ENCODE results near the gene MSH5.

Gene MSH5

GRCh38 chr6:31761343-31761742, 21.5 kb downstream of the MSH5 start:
- DNase-seq, result no peak

GRCh38 chr6:31762356-31762755, 22.6 kb downstream of the MSH5 start, which contains the start of gene SAPCD1:
SAPCD1 (plus strand) TSS chr6:31762656; CDS start chr6:31763055, 399 bp downstream.
- DNase-seq, result no peak

DNA sequence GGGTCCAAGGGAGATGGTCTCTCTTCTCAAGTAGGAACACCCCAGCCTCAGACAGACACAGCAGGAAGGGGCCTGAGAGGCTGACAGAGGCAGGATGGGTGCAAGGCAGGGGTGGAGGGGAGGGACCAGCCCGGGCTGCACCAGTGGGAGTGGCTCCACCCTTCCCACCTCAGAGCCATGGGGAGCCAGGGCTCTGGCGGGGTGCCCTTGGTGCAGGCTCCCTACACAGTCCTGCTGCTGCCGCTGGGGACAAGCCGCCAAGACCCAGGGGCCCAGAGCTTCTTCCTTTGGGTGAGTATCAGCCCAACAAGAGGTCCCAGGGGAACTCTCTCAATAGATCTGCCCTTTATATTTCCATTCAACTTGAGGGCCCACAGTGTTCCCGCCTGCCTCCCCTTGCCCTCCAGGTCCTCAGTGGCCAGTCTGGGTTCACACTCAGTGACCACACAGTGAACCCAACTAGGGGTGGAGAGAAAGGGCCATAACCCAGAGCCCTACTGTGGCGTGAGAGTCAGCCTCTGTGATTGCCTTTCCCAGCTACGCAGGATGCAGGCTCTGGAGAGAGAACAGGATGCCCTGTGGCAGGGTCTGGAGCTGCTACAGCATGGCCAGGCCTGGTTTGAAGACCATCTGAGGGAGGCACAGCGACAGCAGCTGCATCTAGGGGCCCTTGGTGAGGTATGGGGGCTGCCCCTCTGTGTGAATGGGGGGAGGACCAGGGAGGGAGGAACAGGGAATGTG, 23.2 kb downstream of the MSH5 start:
- no peak for DNase-seq

GRCh38 chr6:31763619-31763940, 23.8 kb downstream of the MSH5 start:
- no peak for DNase-seq

- DNase-seq, result no peak
These were observed 24.4 kb downstream of the MSH5 start for GRCh38 chr6:31764198-31764597.

DNA sequence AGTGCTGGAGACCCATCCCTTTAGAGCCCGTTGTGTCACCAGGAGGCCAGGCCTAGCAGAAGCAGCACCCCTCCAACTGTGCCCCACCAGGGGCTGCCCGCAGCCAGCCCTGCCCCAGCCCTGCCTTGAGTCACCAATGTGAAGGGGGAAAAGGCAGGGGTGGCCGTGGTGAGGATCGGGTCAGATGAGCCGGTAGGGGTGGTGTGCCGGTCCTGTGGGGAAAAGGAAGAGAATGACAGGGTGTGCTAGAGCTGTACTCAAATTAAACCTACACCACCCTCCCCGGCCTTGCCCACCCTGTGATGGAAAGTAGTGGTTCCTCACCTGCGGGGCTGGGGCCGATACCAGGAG, 25.7 kb downstream of the MSH5 start:
- DNase-seq, result no peak

- DNase-seq, result no peak
These were observed 26.3 kb downstream of the MSH5 start for GRCh38 chr6:31765910-31766794.

DNA sequence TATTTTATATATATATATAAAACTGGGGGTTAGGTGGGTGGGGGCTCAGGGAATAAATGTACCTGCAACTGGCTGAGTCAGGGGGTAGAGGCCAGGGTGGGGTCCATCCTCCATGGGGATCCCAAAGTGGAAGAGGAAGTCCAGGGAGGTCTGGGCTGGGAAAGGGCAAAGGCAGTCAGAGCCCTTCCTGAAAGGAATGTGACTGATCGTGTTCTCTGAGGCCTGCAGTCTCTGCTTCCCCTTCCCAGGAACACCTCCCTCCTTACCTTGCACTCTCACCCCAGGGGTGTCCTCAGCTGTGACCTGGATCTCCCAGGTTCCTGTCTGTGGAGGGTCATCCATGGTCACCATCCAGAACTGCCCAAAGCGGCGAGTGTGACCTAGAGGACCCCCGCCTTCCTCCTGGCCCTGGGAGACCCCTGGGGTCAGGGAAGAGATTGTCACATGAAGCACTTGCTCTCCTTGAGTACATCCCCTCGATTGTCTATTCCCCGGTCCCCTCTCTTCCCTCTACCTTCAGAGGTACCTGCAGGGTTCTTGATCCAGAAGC, 27.4 kb downstream of the MSH5 start:
- no peak for DNase-seq

GRCh38 chr6:31768363-31769257, 28.8 kb downstream of the MSH5 start:
- DNase-seq, result no peak

GRCh38 chr6:31769684-31770371, 30.0 kb downstream of the MSH5 start:
- peak in 1 of 2 experiments; percentile 25 for DNase-seq

- DNase-seq, result no peak
These were observed 31.1 kb downstream of the MSH5 start for GRCh38 chr6:31770860-31771259.

DNA sequence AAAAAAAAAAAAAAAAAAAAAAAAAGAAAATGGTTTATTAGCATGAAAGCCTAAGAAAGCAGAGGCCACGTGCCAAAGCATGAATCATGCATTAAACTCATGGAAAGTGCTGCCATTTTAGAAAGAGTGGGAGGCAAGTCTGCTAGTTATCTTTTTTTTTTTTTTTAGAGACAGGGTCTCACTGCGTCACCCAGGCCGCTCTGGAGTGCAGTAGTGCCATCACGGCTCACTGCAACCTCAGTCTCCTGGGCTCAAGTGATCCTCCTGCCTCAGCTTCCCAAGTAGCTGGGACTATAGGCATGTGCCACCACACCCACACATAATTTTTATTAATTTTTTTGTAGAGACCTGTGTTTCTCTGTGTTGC, 32.2 kb downstream of the MSH5 start:
- no peak for DNase-seq

DNA sequence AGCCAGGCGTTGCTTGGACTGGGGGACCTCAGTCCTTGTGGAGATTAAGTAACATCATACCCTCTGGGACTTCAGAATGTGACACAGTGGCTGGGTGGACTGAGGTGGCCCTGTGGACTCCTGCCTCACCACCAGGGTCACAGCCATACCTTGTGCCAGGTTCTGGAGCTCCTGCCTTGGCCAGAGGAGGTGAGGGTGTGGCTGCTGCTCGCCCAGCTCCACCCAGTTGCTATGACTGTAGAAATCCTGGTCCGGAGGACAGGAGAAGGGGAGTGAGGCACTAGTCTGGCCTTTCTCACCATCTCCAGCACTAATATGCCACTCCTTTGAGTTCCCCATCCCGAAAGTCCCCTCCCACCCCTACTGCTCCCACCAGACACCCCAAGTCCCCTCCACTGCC, 35.4 kb downstream of the MSH5 start:
- DNase-seq, result no peak

DNA sequence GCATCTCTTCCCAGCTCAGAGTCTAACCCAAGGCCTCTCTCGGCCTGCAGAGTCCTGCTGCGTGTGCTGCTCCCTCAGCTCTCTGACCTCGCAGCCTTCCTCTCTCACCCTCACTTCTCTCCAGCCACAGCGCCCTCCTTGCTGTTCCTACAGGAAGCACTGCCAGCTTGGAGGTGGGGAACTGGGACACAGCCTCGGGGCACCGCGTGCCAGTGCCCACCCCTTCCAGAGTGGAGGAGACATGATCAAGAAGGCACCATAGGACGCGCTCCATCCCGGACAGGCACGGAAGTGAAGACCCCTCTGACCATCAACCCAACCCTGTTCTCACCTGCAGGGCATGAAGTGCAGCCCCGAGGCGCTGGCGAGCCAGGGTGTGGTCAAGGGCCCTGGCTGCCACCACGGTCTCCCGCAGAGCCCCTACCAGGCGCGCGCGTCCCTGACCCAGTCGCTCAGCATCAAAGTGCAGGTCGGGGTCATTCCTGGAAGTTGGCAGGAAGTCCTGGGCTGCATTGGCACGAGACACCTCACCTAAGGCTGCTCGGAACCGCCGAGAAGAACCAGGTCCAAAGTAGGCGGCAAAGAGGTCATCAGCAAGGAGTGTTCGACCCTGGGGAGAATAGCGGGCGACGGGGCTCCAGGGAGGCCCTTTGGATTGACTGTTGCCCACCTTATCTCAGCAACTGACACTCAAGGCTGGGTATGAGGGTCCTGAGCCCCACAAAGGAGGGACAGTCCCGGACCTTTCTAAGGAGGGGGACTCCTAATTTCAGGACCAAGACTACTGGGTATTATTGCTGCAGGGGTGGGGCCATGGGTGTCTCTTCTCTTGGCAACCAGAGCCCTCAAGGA, 36.1 kb downstream of the MSH5 start:
- no peak for DNase-seq

GRCh38 chr6:31776485-31776988, 36.7 kb downstream of the MSH5 start:
- no peak for DNase-seq

DNA sequence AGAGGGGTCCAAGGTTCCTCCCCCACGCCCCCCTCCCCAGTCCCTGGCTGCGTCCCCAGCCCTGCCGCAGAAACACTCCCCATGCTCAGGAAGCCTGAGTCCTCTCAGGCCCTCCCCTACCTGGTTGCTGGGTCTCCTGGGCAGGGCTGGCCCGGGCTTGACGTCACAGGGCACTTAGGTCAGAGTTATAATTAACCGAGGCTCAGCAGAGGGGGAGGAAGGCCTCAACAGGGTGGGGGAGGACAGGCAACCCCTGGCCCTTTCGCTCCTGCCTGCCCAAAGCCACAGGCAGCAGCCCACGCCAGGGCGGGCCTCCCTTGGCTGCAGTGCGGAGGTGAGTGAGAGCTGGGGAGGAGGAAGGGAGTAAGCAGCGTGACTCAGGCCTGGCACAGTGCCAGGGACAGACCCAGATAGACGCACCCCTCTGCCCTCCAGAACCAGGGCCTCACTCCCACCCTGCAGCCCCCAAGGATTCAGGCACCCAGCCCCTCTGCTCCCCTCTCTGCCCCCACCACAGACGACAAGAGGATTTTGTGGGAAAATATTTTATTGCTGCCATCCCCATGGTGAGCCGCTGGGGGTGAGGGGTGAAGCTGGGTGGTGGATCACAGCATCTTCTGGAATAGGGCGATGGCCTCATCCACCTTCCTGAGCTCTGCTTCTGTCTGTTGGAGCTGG, 37.3 kb downstream of the MSH5 start, which contains the start of gene VWA7:
Gene VWA7, minus strand, starts transcription at position 340 of the 678 bp plus-strand sequence. CDS start 549 bp downstream, outside the sequence.
- DNase-seq, result peak in 1 of 2 experiments; percentile 31

GRCh38 chr6:31777667-31778050, 37.9 kb downstream of the MSH5 start:
- DNase-seq, result no peak

- DNase-seq, result no peak
These were observed 38.4 kb downstream of the MSH5 start for GRCh38 chr6:31778193-31778592.

- no peak for DNase-seq
These were observed 39.4 kb downstream of the MSH5 start for GRCh38 chr6:31778999-31779885.

All from NCI-H524 (cell line).